Tibial nerve (tissue), 3 donors: ENCODE results near the gene ACBD6.

ENCODE experiments used
- POLR2A ChIP-seq, 2 donors: fragments of 450-650 bp; IDR thresholded peaks; one replicate each; pipeline ENCODE4 v1.6.1; 2017; ENCODE audit warnings: antibody characterized with exemption in 2 of 2, mild to moderate bottlenecking in 2 of 2, moderate library complexity in 2 of 2
- TF ChIP-seq, protein P1 (sequence below), 5 experiments: fragments of 200-600 bp in 3 of 5; fragments of 450-650 bp in 2 of 5; sonication (generic) in 3 of 5; IDR thresholded peaks; one replicate each; pipeline ENCODE4 v1.5.1; 2016 to 2019; ENCODE audit warnings: antibody characterized with exemption in 5 of 5, mild to moderate bottlenecking in 3 of 5, moderate library complexity in 2 of 5

DNA sequence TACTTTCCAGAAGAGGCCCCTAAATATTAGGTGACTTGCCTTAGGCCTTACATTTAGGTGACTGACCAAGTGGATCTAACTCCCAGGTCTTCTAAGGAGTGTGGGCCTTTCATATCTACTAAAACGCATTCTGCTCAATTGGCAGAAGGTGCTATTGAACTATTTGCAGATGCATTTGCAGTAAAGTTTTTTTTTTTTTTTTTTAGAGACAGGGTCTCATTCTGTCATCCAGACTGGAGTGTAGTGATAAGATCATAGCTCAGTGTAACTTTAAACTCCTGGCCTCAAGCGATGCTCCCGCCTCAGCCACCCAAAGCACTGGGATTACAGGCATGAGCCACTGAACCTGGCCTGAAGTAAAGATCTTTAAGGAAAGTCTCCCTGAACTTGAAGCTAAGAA is 13.0 kb upstream of the ACBD6 start:
- TF ChIP-seq, protein P1, sequence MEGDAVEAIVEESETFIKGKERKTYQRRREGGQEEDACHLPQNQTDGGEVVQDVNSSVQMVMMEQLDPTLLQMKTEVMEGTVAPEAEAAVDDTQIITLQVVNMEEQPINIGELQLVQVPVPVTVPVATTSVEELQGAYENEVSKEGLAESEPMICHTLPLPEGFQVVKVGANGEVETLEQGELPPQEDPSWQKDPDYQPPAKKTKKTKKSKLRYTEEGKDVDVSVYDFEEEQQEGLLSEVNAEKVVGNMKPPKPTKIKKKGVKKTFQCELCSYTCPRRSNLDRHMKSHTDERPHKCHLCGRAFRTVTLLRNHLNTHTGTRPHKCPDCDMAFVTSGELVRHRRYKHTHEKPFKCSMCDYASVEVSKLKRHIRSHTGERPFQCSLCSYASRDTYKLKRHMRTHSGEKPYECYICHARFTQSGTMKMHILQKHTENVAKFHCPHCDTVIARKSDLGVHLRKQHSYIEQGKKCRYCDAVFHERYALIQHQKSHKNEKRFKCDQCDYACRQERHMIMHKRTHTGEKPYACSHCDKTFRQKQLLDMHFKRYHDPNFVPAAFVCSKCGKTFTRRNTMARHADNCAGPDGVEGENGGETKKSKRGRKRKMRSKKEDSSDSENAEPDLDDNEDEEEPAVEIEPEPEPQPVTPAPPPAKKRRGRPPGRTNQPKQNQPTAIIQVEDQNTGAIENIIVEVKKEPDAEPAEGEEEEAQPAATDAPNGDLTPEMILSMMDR (IDR thresholded peaks at IDR 0.05): no peak
- TF ChIP-seq POLR2A (IDR thresholded peaks at IDR 0.05): no peak
